ENCODE results near the gene SORCS1. TPM values are rescaled to one million over a fixed set of nuclear protein-coding genes. Genes with fewer than 3 reads are reported as not detected.

Gene SORCS1
- total and polyA plus RNA-seq, 2 experiments from 2014 or later: not detected

DNA sequence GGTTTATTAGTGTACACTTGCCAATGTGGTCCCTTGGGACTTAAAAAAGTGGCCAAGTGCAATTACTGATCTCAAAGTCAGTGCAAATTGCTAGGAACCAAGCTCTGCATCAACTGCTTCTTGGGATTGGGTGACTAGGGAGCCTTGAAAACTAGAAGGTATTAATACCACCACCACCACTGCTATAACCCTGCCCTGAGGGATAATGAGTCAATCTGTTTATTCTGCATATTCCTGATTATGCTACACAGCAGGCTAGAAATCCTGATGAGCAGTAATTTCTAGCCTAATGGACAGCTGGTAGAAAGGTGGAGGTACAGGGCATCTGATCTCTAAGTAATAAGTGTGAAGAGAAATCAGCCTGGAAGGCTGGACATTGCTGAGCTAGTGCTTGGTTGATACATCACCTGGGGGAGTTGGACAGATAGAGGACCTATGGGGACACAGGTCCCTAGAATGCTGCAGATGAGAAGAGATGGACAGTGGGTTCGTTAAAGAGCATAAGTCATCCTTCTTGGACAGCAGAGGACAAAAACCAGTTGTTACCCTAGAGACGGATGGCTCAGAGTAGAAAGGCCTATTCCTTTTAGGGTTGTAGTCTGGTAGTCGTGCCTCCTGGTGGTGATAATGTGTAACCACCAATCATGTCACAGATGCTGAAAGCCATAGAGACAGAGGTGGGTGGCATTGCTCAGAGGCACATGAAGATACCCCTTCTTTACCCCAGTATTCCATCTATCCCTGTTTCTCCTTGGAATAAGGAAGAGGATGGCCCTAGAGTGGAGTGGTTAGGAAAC is 554.8 kb downstream of the SORCS1 start:
- no peaks in the 10 kb centered on the region for H3K79me2 ChIP-seq (ENCODE audit: insufficient read depth)
- no peak overlapping the region for H3K27ac ChIP-seq
- DNase-seq: peak; percentile 13
- TF ChIP-seq EZH2phosphoT487 (IDR thresholded peaks at IDR 0.05; ENCODE audit: insufficient read depth, low read depth) (no peak), EZH2 (IDR thresholded peaks at IDR 0.05; ENCODE audit: insufficient read depth, poor library complexity, severe bottlenecking) (no peak)
- H4K20me1 ChIP-seq (ENCODE audit: insufficient read depth): no peaks in the 10 kb centered on the region
- in situ Hi-C loops (cut with MboI): no loop called here
- 45 to 54% methylated on average over 3 of the region's 3 CpGs for WGBS, 2 experiments (ENCODE audit: low coverage in 1 of 2, low lambda C conversion rate in 2 of 2, missing lambda C conversion rate in 2 of 2)
- no peak overlapping the region for H3K4me3 ChIP-seq
- no peaks in the 10 kb centered on the region for H3K9me3 ChIP-seq (ENCODE audit: low read depth)
- H3K9me2 ChIP-seq (ENCODE audit: insufficient read depth): no peaks in the 10 kb centered on the region
- H3F3A ChIP-seq (ENCODE audit: insufficient read depth): no peaks in the 10 kb centered on the region
- H3K27me3 ChIP-seq (replicated peaks; ENCODE audit: insufficient read depth): no peaks in the 10 kb centered on the region
- H3K9ac ChIP-seq: no peak overlapping the region
- no peak overlapping the region for H3K4me2 ChIP-seq (ENCODE audit: unreplicated experiment)
- 0 out of 2 replicates have a peak, but pooled peaks cover 5% of the 10 kb centered on the region for H3K4me1 ChIP-seq (ENCODE audit: insufficient read depth)
- H3K36me3 ChIP-seq (ENCODE audit: low read depth): no peaks in the 10 kb centered on the region
- H2AFZ ChIP-seq: no peak overlapping the region

DNA sequence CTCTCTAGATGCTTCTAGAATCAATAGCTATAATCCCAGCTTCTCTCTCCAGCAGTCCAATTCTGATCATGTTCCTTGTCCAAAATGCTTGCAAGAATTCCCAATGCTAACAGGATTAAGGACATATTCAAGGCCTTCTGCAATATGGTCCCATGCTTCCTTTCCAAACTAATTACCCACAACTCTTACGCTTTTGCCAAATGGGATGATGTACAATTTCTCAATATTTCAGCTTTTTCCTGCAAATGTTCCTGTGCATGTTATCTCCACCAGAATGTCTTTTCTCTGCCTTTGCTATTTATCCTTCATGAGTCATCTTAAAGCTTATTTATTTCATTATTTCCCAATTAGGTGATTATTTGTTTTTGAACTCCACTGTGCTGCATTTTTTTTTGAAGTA is 556.4 kb downstream of the SORCS1 start:
- H2AFZ ChIP-seq: no peak overlapping the region
- H3K4me2 ChIP-seq (ENCODE audit: unreplicated experiment): no peak overlapping the region
- in situ Hi-C loops (cut with MboI): no loop called here
- H3K9ac ChIP-seq: no peak overlapping the region
- H4K20me1 ChIP-seq (ENCODE audit: insufficient read depth): no peaks in the 10 kb centered on the region
- no peaks in the 10 kb centered on the region for H3K79me2 ChIP-seq (ENCODE audit: insufficient read depth)
- TF ChIP-seq EZH2phosphoT487 (IDR thresholded peaks at IDR 0.05; ENCODE audit: insufficient read depth, low read depth): no peak
- no peak for TF ChIP-seq EZH2 (IDR thresholded peaks at IDR 0.05; ENCODE audit: insufficient read depth, poor library complexity, severe bottlenecking)
- 0 out of 2 replicates have a peak, but pooled peaks cover 5% of the 10 kb centered on the region for H3K4me1 ChIP-seq (ENCODE audit: insufficient read depth)
- no peak overlapping the region for H3K4me3 ChIP-seq
- H3K9me2 ChIP-seq (ENCODE audit: insufficient read depth): no peaks in the 10 kb centered on the region
- no peaks in the 10 kb centered on the region for H3K27me3 ChIP-seq (replicated peaks; ENCODE audit: insufficient read depth)
- no peak overlapping the region for H3K27ac ChIP-seq
- no peaks in the 10 kb centered on the region for H3K36me3 ChIP-seq (ENCODE audit: low read depth)
- no peaks in the 10 kb centered on the region for H3F3A ChIP-seq (ENCODE audit: insufficient read depth)
- no peaks in the 10 kb centered on the region for H3K9me3 ChIP-seq (ENCODE audit: low read depth)
- peak; percentile 3 for DNase-seq
- 81 to 84% methylated on average over 1 of the region's 1 CpG for WGBS, 2 experiments (ENCODE audit: low coverage in 1 of 2, low lambda C conversion rate in 2 of 2, missing lambda C conversion rate in 2 of 2)

DNA sequence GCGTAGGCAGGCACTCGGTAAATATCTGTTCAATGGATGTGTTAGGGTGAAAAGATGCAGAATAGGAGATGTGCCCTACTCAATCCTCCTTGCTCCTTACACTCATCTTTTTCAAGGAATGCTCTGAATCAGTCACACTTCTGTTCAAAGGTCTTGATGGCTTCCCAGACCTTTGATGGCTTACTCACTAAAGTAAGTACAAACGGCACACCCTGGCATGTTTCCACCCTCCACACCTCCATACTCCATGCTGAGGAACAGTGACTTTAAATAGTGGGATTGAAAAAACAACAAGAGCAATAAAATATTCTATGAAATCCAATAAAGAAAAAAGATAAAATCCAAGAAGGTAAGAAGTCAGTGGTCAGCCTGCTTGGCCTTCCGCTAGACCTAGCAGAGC is 569.2 kb downstream of the SORCS1 start:
- H3K9me3 ChIP-seq (ENCODE audit: low read depth): no peaks in the 10 kb centered on the region
- DNase-seq: no peak
- H3K9me2 ChIP-seq (ENCODE audit: insufficient read depth): no peaks in the 10 kb centered on the region
- H3K36me3 ChIP-seq (ENCODE audit: low read depth): no peaks in the 10 kb centered on the region
- H3K9ac ChIP-seq: no peak overlapping the region
- in situ Hi-C loops (cut with MboI): no loop called here
- no peak overlapping the region for H2AFZ ChIP-seq
- H3K4me2 ChIP-seq (ENCODE audit: unreplicated experiment): no peak overlapping the region
- H3F3A ChIP-seq (ENCODE audit: insufficient read depth): no peaks in the 10 kb centered on the region
- no peaks in the 10 kb centered on the region for H4K20me1 ChIP-seq (ENCODE audit: insufficient read depth)
- H3K27ac ChIP-seq: no peak overlapping the region
- WGBS, 2 experiments (ENCODE audit: low coverage in 1 of 2, low lambda C conversion rate in 2 of 2, missing lambda C conversion rate in 2 of 2): 56 to 59% methylated on average over 4 of the region's 4 CpGs
- no peaks in the 10 kb centered on the region for H3K4me1 ChIP-seq (ENCODE audit: insufficient read depth)
- no peaks in the 10 kb centered on the region for H3K79me2 ChIP-seq (ENCODE audit: insufficient read depth)
- TF ChIP-seq EZH2phosphoT487 (IDR thresholded peaks at IDR 0.05; ENCODE audit: insufficient read depth, low read depth) (no peak), EZH2 (IDR thresholded peaks at IDR 0.05; ENCODE audit: insufficient read depth, poor library complexity, severe bottlenecking) (no peak)
- H3K4me3 ChIP-seq: no peak overlapping the region
- H3K27me3 ChIP-seq (replicated peaks; ENCODE audit: insufficient read depth): no peaks in the 10 kb centered on the region

DNA sequence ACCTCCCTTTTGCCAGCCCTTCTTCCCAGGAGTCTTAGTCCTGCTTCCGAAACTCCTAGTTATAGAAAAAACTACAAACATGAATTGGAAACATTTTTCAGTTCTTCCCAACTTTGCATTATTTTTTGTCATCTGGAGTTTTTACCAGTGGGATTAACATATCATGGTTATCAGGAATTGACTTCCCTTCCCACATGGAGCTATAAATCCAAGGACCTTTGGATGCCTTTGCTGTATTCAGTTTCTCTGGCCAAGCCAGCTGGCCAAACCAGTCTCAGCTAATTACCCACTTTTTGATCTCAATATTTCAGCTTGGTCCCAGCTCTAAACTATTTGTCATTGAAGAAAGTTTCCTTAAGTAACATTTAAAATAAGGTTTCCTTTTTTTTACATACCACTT is 570.6 kb downstream of the SORCS1 start:
- Histone ChIP-seq H3K4me1 (ENCODE audit: insufficient read depth) (no peaks in the 10 kb centered on the region), H3K27me3 (replicated peaks; ENCODE audit: insufficient read depth) (no peaks in the 10 kb centered on the region), H4K20me1 (ENCODE audit: insufficient read depth) (no peaks in the 10 kb centered on the region), H3K9ac (no peak overlapping the region), H3K4me3 (no peak overlapping the region), H3K9me3 (ENCODE audit: low read depth) (no peaks in the 10 kb centered on the region), H2AFZ (no peak overlapping the region), H3K36me3 (ENCODE audit: low read depth) (no peaks in the 10 kb centered on the region), H3F3A (ENCODE audit: insufficient read depth) (no peaks in the 10 kb centered on the region), H3K9me2 (ENCODE audit: insufficient read depth) (no peaks in the 10 kb centered on the region), H3K79me2 (ENCODE audit: insufficient read depth) (no peaks in the 10 kb centered on the region), H3K4me2 (ENCODE audit: unreplicated experiment) (no peak overlapping the region), H3K27ac (no peak overlapping the region)
- DNase-seq: no peak
- in situ Hi-C loops (cut with MboI): no loop called here
- WGBS, 2 experiments (ENCODE audit: low coverage in 1 of 2, low lambda C conversion rate in 2 of 2, missing lambda C conversion rate in 2 of 2): 56 to 67% methylated on average over 1 of the region's 1 CpG
- no peak for TF ChIP-seq EZH2 (IDR thresholded peaks at IDR 0.05; ENCODE audit: insufficient read depth, poor library complexity, severe bottlenecking)
- no peak for TF ChIP-seq EZH2phosphoT487 (IDR thresholded peaks at IDR 0.05; ENCODE audit: insufficient read depth, low read depth)

Measured in GM23248 (cell line).